Measurements from ENCODE around the gene PRKCA.

PRKCA gene

GRCh38 chr17:66814570-66814969, 512.2 kb downstream of the PRKCA start:
- H3K9ac ChIP-seq (ENCODE audit: low read length) = no peak overlapping the region
- no peak overlapping the region for H2AK5ac ChIP-seq (ENCODE audit: low read length)
- no CpG with 5 or more reads among the region's 5 CpGs for WGBS (ENCODE audit: extremely low coverage, insufficient coverage, insufficient read length)

GRCh38 chr17:66817750-66818149, 515.3 kb downstream of the PRKCA start:
- WGBS (ENCODE audit: extremely low coverage, insufficient coverage, insufficient read length) = no CpG with 5 or more reads among the region's 1 CpG
- H2BK120ac ChIP-seq (ENCODE audit: insufficient read depth, low read length, poor library complexity) = no peak overlapping the region
- H3K79me2 ChIP-seq (ENCODE audit: control insufficient read depth, insufficient read depth, low read length, poor library complexity) = no peaks in the 10 kb centered on the region

More at GRCh38 chr17:66814570-66814969, 512.2 kb downstream of the PRKCA start:
- no peaks in the 10 kb centered on the region for H3K36me3 ChIP-seq (ENCODE audit: control insufficient read depth in 1 of 2, insufficient read depth in 2 of 2, low read length in 2 of 2)
- H2BK12ac ChIP-seq (ENCODE audit: low read length) = no peak overlapping the region
- no peak overlapping the region for H3K4ac ChIP-seq (ENCODE audit: low read depth, low read length)
- H4K91ac ChIP-seq (ENCODE audit: low read depth, low read length) = no peak overlapping the region
- H3K23ac ChIP-seq (ENCODE audit: low read length) = no peak overlapping the region
- peaks cover 4% of the 10 kb centered on the region for H3K9me3 ChIP-seq (ENCODE audit: insufficient read depth, low read depth, low read length)
- no peak for DNase-seq
- H3K79me2 ChIP-seq (ENCODE audit: control insufficient read depth, insufficient read depth, low read length, poor library complexity) = no peaks in the 10 kb centered on the region
- H4K8ac ChIP-seq (ENCODE audit: low read depth, low read length) = no peak overlapping the region
- H4K12ac ChIP-seq (ENCODE audit: low read depth, low read length) = no peak overlapping the region
- H3K4me2 ChIP-seq (ENCODE audit: low read length) = no peak overlapping the region
- H3K18ac ChIP-seq (ENCODE audit: low read length) = no peak overlapping the region
- no peaks in the 10 kb centered on the region for H3K4me1 ChIP-seq (ENCODE audit: control insufficient read depth in 1 of 2, insufficient read depth in 2 of 2, low read length in 2 of 2)
- H3K79me1 ChIP-seq (ENCODE audit: low read length) = no peaks in the 10 kb centered on the region
- H3K27ac ChIP-seq (ENCODE audit: low read depth, low read length) = no peak overlapping the region
- H2AFZ ChIP-seq (ENCODE audit: insufficient read depth, low read length, poor library complexity) = no peak overlapping the region
- no peaks in the 10 kb centered on the region for H3K27me3 ChIP-seq (ENCODE audit: insufficient read depth, low read length)
- H3K14ac ChIP-seq (ENCODE audit: low read length) = no peak overlapping the region
- no peak overlapping the region for H2BK120ac ChIP-seq (ENCODE audit: insufficient read depth, low read length, poor library complexity)
- H3K4me3 ChIP-seq (ENCODE audit: low read depth, low read length) = no peak overlapping the region
- no peak overlapping the region for H2BK5ac ChIP-seq (ENCODE audit: low read depth, low read length, poor library complexity)

DNA sequence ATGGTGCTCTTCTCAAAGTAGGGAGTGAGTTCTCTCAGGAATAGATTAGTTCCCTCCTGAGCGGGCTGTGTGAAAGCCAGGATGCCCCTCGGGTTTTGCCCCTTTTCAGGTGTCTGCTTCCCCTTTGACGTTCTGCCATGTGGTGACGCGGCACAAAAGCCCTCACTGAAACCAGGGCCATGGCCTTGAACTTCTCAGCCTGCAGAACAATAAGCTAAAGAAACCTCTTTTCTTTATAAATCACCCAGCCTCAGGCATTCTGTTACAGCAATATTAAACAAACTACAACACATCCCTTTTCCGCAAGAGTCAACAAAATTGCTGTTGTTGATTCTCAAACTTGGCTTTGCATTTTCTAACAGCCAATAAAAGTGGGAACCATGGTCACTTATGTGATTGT, 517.1 kb downstream of the PRKCA start:
- no peak overlapping the region for H2BK120ac ChIP-seq (ENCODE audit: insufficient read depth, low read length, poor library complexity)
- H2AK5ac ChIP-seq (ENCODE audit: low read length) = no peak overlapping the region
- H3K14ac ChIP-seq (ENCODE audit: low read length) = no peak overlapping the region
- H2BK12ac ChIP-seq (ENCODE audit: low read length) = no peak overlapping the region
- no peak for DNase-seq
- no peak overlapping the region for H4K8ac ChIP-seq (ENCODE audit: low read depth, low read length)
- H3K4me3 ChIP-seq (ENCODE audit: low read depth, low read length) = no peak overlapping the region
- H3K4me2 ChIP-seq (ENCODE audit: low read length) = no peak overlapping the region
- no peaks in the 10 kb centered on the region for H3K27me3 ChIP-seq (ENCODE audit: insufficient read depth, low read length)
- no CpG with 5 or more reads among the region's 6 CpGs for WGBS (ENCODE audit: extremely low coverage, insufficient coverage, insufficient read length)
- H3K36me3 ChIP-seq (ENCODE audit: control insufficient read depth in 1 of 2, insufficient read depth in 2 of 2, low read length in 2 of 2) = no peaks in the 10 kb centered on the region
- no peak overlapping the region for H3K4ac ChIP-seq (ENCODE audit: low read depth, low read length)
- H2BK5ac ChIP-seq (ENCODE audit: low read depth, low read length, poor library complexity) = no peak overlapping the region
- no peak overlapping the region for H3K18ac ChIP-seq (ENCODE audit: low read length)
- peaks cover 2% of the 10 kb centered on the region for H3K9me3 ChIP-seq (ENCODE audit: insufficient read depth, low read depth, low read length)
- H4K91ac ChIP-seq (ENCODE audit: low read depth, low read length) = no peak overlapping the region
- peaks cover 0 to 4% of the 10 kb centered on the region in 2 experiments for H3K4me1 ChIP-seq (ENCODE audit: control insufficient read depth in 1 of 2, insufficient read depth in 2 of 2, low read length in 2 of 2)
- no peak overlapping the region for H4K12ac ChIP-seq (ENCODE audit: low read depth, low read length)
- no peak overlapping the region for H2AFZ ChIP-seq (ENCODE audit: insufficient read depth, low read length, poor library complexity)
- no peaks in the 10 kb centered on the region for H3K79me1 ChIP-seq (ENCODE audit: low read length)
- no peaks in the 10 kb centered on the region for H3K79me2 ChIP-seq (ENCODE audit: control insufficient read depth, insufficient read depth, low read length, poor library complexity)
- H3K27ac ChIP-seq (ENCODE audit: low read depth, low read length) = no peak overlapping the region
- H3K23ac ChIP-seq (ENCODE audit: low read length) = no peak overlapping the region
- H3K9ac ChIP-seq (ENCODE audit: low read length) = no peak overlapping the region

More at GRCh38 chr17:66817750-66818149, 515.3 kb downstream of the PRKCA start:
- Histone ChIP-seq H3K18ac (ENCODE audit: low read length) (no peak overlapping the region), H3K4me1 (ENCODE audit: control insufficient read depth in 1 of 2, insufficient read depth in 2 of 2, low read length in 2 of 2) (peaks cover 0 to 4% of the 10 kb centered on the region in 2 experiments), H3K4ac (ENCODE audit: low read depth, low read length) (no peak overlapping the region), H3K23ac (ENCODE audit: low read length) (no peak overlapping the region), H2AFZ (ENCODE audit: insufficient read depth, low read length, poor library complexity) (no peak overlapping the region), H2BK12ac (ENCODE audit: low read length) (no peak overlapping the region), H3K27ac (ENCODE audit: low read depth, low read length) (no peak overlapping the region), H4K8ac (ENCODE audit: low read depth, low read length) (no peak overlapping the region), H3K36me3 (ENCODE audit: control insufficient read depth in 1 of 2, insufficient read depth in 2 of 2, low read length in 2 of 2) (no peaks in the 10 kb centered on the region), H2BK5ac (ENCODE audit: low read depth, low read length, poor library complexity) (no peak overlapping the region), H3K14ac (ENCODE audit: low read length) (no peak overlapping the region), H3K4me3 (ENCODE audit: low read depth, low read length) (no peak overlapping the region), H3K9me3 (ENCODE audit: insufficient read depth, low read depth, low read length) (peaks cover 2% of the 10 kb centered on the region), H3K27me3 (ENCODE audit: insufficient read depth, low read length) (no peaks in the 10 kb centered on the region), H4K91ac (ENCODE audit: low read depth, low read length) (no peak overlapping the region), H3K9ac (ENCODE audit: low read length) (no peak overlapping the region), H3K4me2 (ENCODE audit: low read length) (no peak overlapping the region), H4K12ac (ENCODE audit: low read depth, low read length) (no peak overlapping the region), H2AK5ac (ENCODE audit: low read length) (no peak overlapping the region), H3K79me1 (ENCODE audit: low read length) (no peaks in the 10 kb centered on the region)
- DNase-seq = no peak

- Histone ChIP-seq H3K79me2 (ENCODE audit: control insufficient read depth, insufficient read depth, low read length, poor library complexity) (no peaks in the 10 kb centered on the region), H2BK12ac (ENCODE audit: low read length) (no peak overlapping the region)
- WGBS (ENCODE audit: extremely low coverage, insufficient coverage, insufficient read length) = no CpG with 5 or more reads among the region's 8 CpGs
Measured at GRCh38 chr17:66822009-66822408, 519.6 kb downstream of the PRKCA start.

More at GRCh38 chr17:66822009-66822408, 519.6 kb downstream of the PRKCA start:
- H3K4me1 ChIP-seq (ENCODE audit: control insufficient read depth in 1 of 2, insufficient read depth in 2 of 2, low read length in 2 of 2) = peaks cover 0 to 4% of the 10 kb centered on the region in 2 experiments
- no peak overlapping the region for H3K9ac ChIP-seq (ENCODE audit: low read length)
- H3K4me3 ChIP-seq (ENCODE audit: low read depth, low read length) = no peak overlapping the region
- H4K12ac ChIP-seq (ENCODE audit: low read depth, low read length) = no peak overlapping the region
- H3K36me3 ChIP-seq (ENCODE audit: control insufficient read depth in 1 of 2, insufficient read depth in 2 of 2, low read length in 2 of 2) = no peaks in the 10 kb centered on the region
- no peak overlapping the region for H3K18ac ChIP-seq (ENCODE audit: low read length)
- no peak overlapping the region for H3K4ac ChIP-seq (ENCODE audit: low read depth, low read length)
- H2AK5ac ChIP-seq (ENCODE audit: low read length) = no peak overlapping the region
- H2BK5ac ChIP-seq (ENCODE audit: low read depth, low read length, poor library complexity) = no peak overlapping the region
- H3K4me2 ChIP-seq (ENCODE audit: low read length) = no peak overlapping the region
- H4K91ac ChIP-seq (ENCODE audit: low read depth, low read length) = no peak overlapping the region
- H3K27me3 ChIP-seq (ENCODE audit: insufficient read depth, low read length) = no peaks in the 10 kb centered on the region
- DNase-seq = no peak
- no peak overlapping the region for H3K27ac ChIP-seq (ENCODE audit: low read depth, low read length)
- no peak overlapping the region for H2AFZ ChIP-seq (ENCODE audit: insufficient read depth, low read length, poor library complexity)
- no peak overlapping the region for H4K8ac ChIP-seq (ENCODE audit: low read depth, low read length)
- H3K79me1 ChIP-seq (ENCODE audit: low read length) = no peaks in the 10 kb centered on the region
- peaks cover 2% of the 10 kb centered on the region for H3K9me3 ChIP-seq (ENCODE audit: insufficient read depth, low read depth, low read length)
- H3K14ac ChIP-seq (ENCODE audit: low read length) = no peak overlapping the region
- H2BK120ac ChIP-seq (ENCODE audit: insufficient read depth, low read length, poor library complexity) = no peak overlapping the region
- no peak overlapping the region for H3K23ac ChIP-seq (ENCODE audit: low read length)

Measured in trophoblast cell (in vitro differentiated cells and primary cell).